ENCODE results near the gene TRAPPC3.

Gene TRAPPC3

DNA sequence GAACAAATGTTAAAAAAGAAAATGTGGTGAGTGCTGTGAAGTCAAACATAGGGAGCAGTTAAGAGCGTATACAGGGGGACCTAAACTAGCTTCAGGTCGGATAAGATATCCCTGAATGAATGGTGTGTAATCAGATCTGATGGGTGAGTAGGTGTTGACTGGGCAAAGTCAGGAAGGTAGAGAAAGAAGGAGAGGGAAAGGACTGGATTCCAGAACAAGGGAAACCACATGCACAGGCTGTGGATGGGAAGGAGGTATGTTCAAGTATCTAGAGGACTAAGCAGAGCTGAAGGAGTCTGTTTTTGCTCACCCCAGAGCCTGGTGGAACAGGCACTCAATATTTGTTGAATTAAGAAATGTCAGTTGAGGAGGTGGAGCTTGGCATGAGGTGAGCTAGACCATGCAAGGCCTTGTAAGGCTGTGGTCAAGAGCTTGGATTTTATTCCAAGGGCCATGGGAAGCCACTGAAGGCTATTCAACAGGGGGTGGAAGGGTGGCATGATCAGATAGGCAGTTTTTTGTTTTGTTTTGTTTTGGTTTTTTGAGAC is 34.1 kb upstream of the TRAPPC3 start:
- H3K4me1 ChIP-seq (ENCODE audit: low read depth, poor library complexity, severe bottlenecking), result peaks cover 8% of the 10 kb centered on the region
- TF ChIP-seq, protein P1, sequence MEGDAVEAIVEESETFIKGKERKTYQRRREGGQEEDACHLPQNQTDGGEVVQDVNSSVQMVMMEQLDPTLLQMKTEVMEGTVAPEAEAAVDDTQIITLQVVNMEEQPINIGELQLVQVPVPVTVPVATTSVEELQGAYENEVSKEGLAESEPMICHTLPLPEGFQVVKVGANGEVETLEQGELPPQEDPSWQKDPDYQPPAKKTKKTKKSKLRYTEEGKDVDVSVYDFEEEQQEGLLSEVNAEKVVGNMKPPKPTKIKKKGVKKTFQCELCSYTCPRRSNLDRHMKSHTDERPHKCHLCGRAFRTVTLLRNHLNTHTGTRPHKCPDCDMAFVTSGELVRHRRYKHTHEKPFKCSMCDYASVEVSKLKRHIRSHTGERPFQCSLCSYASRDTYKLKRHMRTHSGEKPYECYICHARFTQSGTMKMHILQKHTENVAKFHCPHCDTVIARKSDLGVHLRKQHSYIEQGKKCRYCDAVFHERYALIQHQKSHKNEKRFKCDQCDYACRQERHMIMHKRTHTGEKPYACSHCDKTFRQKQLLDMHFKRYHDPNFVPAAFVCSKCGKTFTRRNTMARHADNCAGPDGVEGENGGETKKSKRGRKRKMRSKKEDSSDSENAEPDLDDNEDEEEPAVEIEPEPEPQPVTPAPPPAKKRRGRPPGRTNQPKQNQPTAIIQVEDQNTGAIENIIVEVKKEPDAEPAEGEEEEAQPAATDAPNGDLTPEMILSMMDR (conservative IDR thresholded peaks at IDR 0.05; ENCODE audit: low read depth, low read length), result no peak
- no peak overlapping the region for H3K9ac ChIP-seq
- no peaks in the 10 kb centered on the region for H4K20me1 ChIP-seq (ENCODE audit: insufficient read depth)
- H2AFZ ChIP-seq (ENCODE audit: low read depth), result no peak overlapping the region
- H3K27ac ChIP-seq, result no peak overlapping the region
- no peaks in the 10 kb centered on the region for H3K27me3 ChIP-seq (ENCODE audit: insufficient read depth, low read depth)
- H3K4me3 ChIP-seq (IDR thresholded peaks at IDR 0.05; ENCODE audit: insufficient read depth, low read depth, low read length), result no peak overlapping the region
- H3K4me2 ChIP-seq, result no peak overlapping the region
- H3K36me3 ChIP-seq (ENCODE audit: insufficient read depth), result no peaks in the 10 kb centered on the region
- H3K79me2 ChIP-seq (ENCODE audit: insufficient read depth, low read depth), result no peaks in the 10 kb centered on the region

DNA sequence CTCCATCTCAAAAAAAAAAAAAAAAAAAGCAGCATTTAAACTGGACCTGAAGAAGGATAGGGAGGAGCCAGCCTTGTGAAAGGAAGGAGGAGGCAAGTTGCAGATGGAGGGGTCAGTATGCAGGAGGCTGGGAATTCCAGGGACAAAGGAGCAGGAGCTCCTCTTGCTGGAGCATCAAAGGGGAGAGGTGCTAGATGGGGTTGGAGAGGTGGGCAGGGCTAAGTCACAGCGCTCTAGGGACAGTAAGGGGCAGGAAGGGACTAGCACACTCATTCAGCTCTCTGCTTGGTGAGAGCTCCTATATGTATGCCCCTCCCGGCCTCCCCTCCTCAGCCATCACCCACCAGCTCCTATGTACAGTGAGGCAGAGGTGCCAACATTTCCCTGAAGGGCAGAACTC is 33.4 kb upstream of the TRAPPC3 start:
- Histone ChIP-seq H2AFZ (ENCODE audit: low read depth) (no peak overlapping the region), H3K27me3 (ENCODE audit: insufficient read depth, low read depth) (no peaks in the 10 kb centered on the region), H3K79me2 (ENCODE audit: insufficient read depth, low read depth) (no peaks in the 10 kb centered on the region), H3K27ac (no peak overlapping the region), H4K20me1 (ENCODE audit: insufficient read depth) (no peaks in the 10 kb centered on the region), H3K4me1 (ENCODE audit: low read depth, poor library complexity, severe bottlenecking) (peaks cover 3% of the 10 kb centered on the region), H3K36me3 (ENCODE audit: insufficient read depth) (no peaks in the 10 kb centered on the region), H3K4me3 (IDR thresholded peaks at IDR 0.05; ENCODE audit: insufficient read depth, low read depth, low read length) (no peak overlapping the region), H3K4me2 (no peak overlapping the region), H3K9ac (no peak overlapping the region)
- TF ChIP-seq, protein P1 (conservative IDR thresholded peaks at IDR 0.05; ENCODE audit: low read depth, low read length), result no peak

DNA sequence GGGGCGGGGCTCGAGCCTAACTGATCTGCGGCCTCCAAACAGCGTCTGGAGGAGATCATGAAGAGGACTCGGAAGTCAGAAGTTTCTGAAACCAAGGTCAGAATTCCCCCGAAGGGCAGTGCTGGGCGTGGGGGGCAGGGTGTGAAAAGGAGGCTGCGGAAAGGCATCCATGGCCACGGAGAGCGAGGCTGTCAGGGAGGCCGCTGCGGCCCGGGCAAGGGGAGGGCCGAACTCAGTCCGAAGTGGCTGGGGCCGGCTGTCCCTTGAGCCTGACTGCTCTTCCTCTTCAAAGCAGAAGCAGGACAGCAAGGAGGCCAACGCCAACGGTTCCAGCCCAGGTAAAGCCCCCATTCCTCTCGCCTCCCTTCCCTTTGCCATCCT is 29.9 kb upstream of the TRAPPC3 start:
- Histone ChIP-seq H3K9ac (no peak overlapping the region), H3K27ac (no peak overlapping the region), H3K79me2 (ENCODE audit: insufficient read depth, low read depth) (no peaks in the 10 kb centered on the region), H3K27me3 (ENCODE audit: insufficient read depth, low read depth) (no peaks in the 10 kb centered on the region), H4K20me1 (ENCODE audit: insufficient read depth) (no peaks in the 10 kb centered on the region), H2AFZ (ENCODE audit: low read depth) (no peak overlapping the region), H3K36me3 (ENCODE audit: insufficient read depth) (no peaks in the 10 kb centered on the region), H3K4me1 (ENCODE audit: low read depth, poor library complexity, severe bottlenecking) (peaks cover 12% of the 10 kb centered on the region), H3K4me2 (no peak overlapping the region), H3K4me3 (IDR thresholded peaks at IDR 0.05; ENCODE audit: insufficient read depth, low read depth, low read length) (no peak overlapping the region)
- TF ChIP-seq, protein P1 (conservative IDR thresholded peaks at IDR 0.05; ENCODE audit: low read depth, low read length), result no peak

DNA sequence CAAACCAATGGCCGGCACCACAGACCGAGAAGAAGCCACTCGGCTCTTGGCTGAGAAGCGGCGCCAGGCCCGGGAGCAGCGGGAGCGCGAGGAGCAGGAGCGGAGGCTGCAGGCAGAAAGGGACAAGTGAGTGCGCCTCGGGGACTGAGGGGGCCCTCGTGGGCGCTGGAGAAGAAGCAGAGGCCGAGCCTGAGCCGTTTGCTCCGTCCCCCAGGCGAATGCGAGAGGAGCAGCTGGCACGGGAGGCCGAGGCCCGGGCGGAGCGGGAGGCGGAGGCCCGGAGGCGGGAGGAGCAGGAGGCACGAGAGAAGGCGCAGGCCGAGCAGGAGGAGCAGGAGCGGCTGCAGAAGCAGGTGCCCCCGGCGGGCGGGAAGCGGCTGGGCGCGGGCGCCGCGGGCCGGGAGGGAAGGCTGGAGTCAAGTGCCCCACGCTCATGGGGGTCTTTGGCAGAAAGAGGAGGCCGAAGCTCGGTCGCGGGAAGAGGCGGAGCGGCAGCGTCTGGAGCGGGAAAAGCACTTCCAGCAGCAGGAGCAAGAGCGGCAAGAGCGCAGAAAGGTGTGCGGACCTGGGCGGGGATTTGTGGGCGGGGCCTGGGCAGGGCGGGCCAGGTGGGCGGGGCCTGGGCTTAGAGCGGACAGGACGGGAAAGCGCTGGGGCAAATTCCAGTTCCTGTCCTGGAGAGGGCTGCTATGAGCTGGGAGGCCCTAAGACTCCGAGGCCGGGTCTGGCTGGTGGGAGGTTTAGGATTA is 29.4 kb upstream of the TRAPPC3 start:
- Histone ChIP-seq H3K4me1 (ENCODE audit: low read depth, poor library complexity, severe bottlenecking) (peaks cover 18% of the 10 kb centered on the region), H3K4me2 (no peak overlapping the region), H3K9ac (no peak overlapping the region), H2AFZ (ENCODE audit: low read depth) (no peak overlapping the region), H3K36me3 (ENCODE audit: insufficient read depth) (no peaks in the 10 kb centered on the region), H3K27me3 (ENCODE audit: insufficient read depth, low read depth) (no peaks in the 10 kb centered on the region), H4K20me1 (ENCODE audit: insufficient read depth) (no peaks in the 10 kb centered on the region), H3K79me2 (ENCODE audit: insufficient read depth, low read depth) (no peaks in the 10 kb centered on the region), H3K4me3 (IDR thresholded peaks at IDR 0.05; ENCODE audit: insufficient read depth, low read depth, low read length) (no peak overlapping the region), H3K27ac (no peak overlapping the region)
- TF ChIP-seq, protein P1 (conservative IDR thresholded peaks at IDR 0.05; ENCODE audit: low read depth, low read length), result no peak

Data from KMS-11 (cell line).